ENCODE measurements around the gene USP10. TPM values are rescaled to one million over a fixed set of nuclear protein-coding genes. Genes with fewer than 3 reads are reported as not detected.

Gene USP10
- total RNA-seq, 1 experiment from 2014 or later: 50.4 TPM

GRCh38 chr16:84720177-84720579 lies 20.4 kb downstream of the USP10 start:
- no peaks in the 10 kb centered on the region for H3K9me3 ChIP-seq (ENCODE audit: low read length)
- no peak overlapping the region for H2AFZ ChIP-seq (ENCODE audit: low read length)
- no peak for DNase-seq
- TF ChIP-seq CTCF (conservative IDR thresholded peaks at IDR 0.05; ENCODE audit: low read depth, low read length): no peak
- TF ChIP-seq EZH2 (IDR thresholded peaks at IDR 0.05; ENCODE audit: low read length, unreplicated experiment): no peak
- TF ChIP-seq EZH2phosphoT487 (IDR thresholded peaks at IDR 0.05; ENCODE audit: borderline replicate concordance, low read length): no peak
- H3K4me3 ChIP-seq (ENCODE audit: low read length): no peak overlapping the region
- peaks cover 62% of the 10 kb centered on the region for H4K20me1 ChIP-seq (ENCODE audit: low read length)
- H3K36me3 ChIP-seq (ENCODE audit: low read depth, low read length): peaks cover 6% of the 10 kb centered on the region
- no peaks in the 10 kb centered on the region for H3K9me2 ChIP-seq (replicated peaks; ENCODE audit: low read length)
- H3K27me3 ChIP-seq (ENCODE audit: low read length): no peaks in the 10 kb centered on the region
- BruUV-seq (replicated peaks): no TSS peak
- ChIA-PET CTCF (no interaction called here), POLR2A (ENCODE audit: unreplicated experiment) (no interaction called here)
- H3K9ac ChIP-seq (ENCODE audit: low read length): no peak overlapping the region
- H3K4me1 ChIP-seq (ENCODE audit: insufficient read depth, low read length): no peaks in the 10 kb centered on the region
- H3K27ac ChIP-seq (ENCODE audit: low read length): no peak overlapping the region
- H3K4me2 ChIP-seq (ENCODE audit: low read length): no peak overlapping the region
- H3F3A ChIP-seq (ENCODE audit: low read length, unreplicated experiment): no peaks in the 10 kb centered on the region
- peaks cover 100% of the 10 kb centered on the region for H3K79me2 ChIP-seq (ENCODE audit: low read length)
- intact Hi-C loops (cut with micrococcal nuclease): no loop called here
- no peak for ATAC-seq

DNA sequence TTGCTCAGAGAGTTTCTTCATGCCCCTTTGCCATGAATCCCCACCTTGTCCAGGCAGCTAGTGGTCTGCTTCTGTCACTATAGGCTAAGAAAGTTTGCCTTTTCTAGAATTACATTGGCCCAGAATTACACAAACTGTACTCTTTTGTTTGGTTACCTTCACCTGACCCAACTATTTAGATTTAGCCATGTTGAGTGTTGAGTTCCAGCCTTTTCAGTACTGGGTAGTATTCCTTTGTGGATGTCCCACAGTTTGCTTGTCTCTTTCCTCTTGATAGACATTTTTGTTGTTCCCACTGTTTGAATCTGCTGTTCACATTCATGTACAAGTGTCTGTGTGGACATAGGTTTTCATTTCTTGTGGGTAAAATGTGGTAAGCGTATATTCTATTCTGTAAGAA lies 22.3 kb downstream of the USP10 start:
- ChIA-PET POLR2A (ENCODE audit: unreplicated experiment) (no interaction called here), CTCF (no interaction called here)
- Histone ChIP-seq H3K36me3 (ENCODE audit: low read depth, low read length) (peaks cover 6% of the 10 kb centered on the region), H3F3A (ENCODE audit: low read length, unreplicated experiment) (no peaks in the 10 kb centered on the region), H3K9me3 (ENCODE audit: low read length) (no peaks in the 10 kb centered on the region), H3K9me2 (replicated peaks; ENCODE audit: low read length) (no peaks in the 10 kb centered on the region), H3K27me3 (ENCODE audit: low read length) (no peaks in the 10 kb centered on the region), H3K27ac (ENCODE audit: low read length) (no peak overlapping the region), H4K20me1 (ENCODE audit: low read length) (peaks cover 53% of the 10 kb centered on the region), H3K4me1 (ENCODE audit: insufficient read depth, low read length) (peaks cover 6% of the 10 kb centered on the region), H2AFZ (ENCODE audit: low read length) (no peak overlapping the region), H3K4me3 (ENCODE audit: low read length) (no peak overlapping the region), H3K9ac (ENCODE audit: low read length) (no peak overlapping the region), H3K4me2 (ENCODE audit: low read length) (no peak overlapping the region), H3K79me2 (ENCODE audit: low read length) (peaks cover 100% of the 10 kb centered on the region)
- ATAC-seq (no peak), DNase-seq (no peak)
- no TSS peak for BruUV-seq (replicated peaks)
- intact Hi-C loops (cut with micrococcal nuclease): no loop called here
- TF ChIP-seq CTCF (conservative IDR thresholded peaks at IDR 0.05; ENCODE audit: low read depth, low read length) (no peak), EZH2phosphoT487 (IDR thresholded peaks at IDR 0.05; ENCODE audit: borderline replicate concordance, low read length) (no peak), EZH2 (IDR thresholded peaks at IDR 0.05; ENCODE audit: low read length, unreplicated experiment) (no peak)

DNA sequence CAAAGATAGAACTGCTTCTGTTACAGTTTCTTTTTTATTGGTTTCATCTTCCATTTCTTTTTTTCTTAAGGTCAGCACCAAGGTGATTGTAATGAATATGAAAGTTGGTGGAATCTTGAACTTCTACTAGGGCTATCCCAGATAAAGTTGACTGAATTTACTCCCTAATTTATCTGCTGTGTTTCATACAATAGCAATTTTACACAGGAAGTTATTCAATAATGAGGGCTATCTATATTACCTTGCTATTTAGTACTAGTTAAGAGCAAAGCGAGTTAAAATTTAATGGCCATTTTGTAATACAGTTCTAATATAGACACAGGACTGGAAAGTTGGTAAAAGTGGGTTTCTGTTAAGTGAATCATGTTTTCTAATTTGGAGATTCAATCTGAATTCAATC lies 24.1 kb downstream of the USP10 start:
- CTCF ChIA-PET: no interaction called here
- POLR2A ChIA-PET (ENCODE audit: unreplicated experiment): no interaction called here
- H3K4me3 ChIP-seq (ENCODE audit: low read length): no peak overlapping the region
- no peak overlapping the region for H3K9ac ChIP-seq (ENCODE audit: low read length)
- no peaks in the 10 kb centered on the region for H3K27me3 ChIP-seq (ENCODE audit: low read length)
- H3K79me2 ChIP-seq (ENCODE audit: low read length): peaks cover 100% of the 10 kb centered on the region
- H4K20me1 ChIP-seq (ENCODE audit: low read length): peaks cover 39% of the 10 kb centered on the region; the same call in 1 of the 2 replicates
- no peaks in the 10 kb centered on the region for H3K9me2 ChIP-seq (replicated peaks; ENCODE audit: low read length)
- intact Hi-C loops (cut with micrococcal nuclease): no loop called here
- H3K9me3 ChIP-seq (ENCODE audit: low read length): no peaks in the 10 kb centered on the region
- no peak for DNase-seq
- H3K36me3 ChIP-seq (ENCODE audit: low read depth, low read length): peaks cover 6% of the 10 kb centered on the region; the same call in 1 of the 2 replicates
- H3F3A ChIP-seq (ENCODE audit: low read length, unreplicated experiment): no peaks in the 10 kb centered on the region
- peaks cover 19% of the 10 kb centered on the region for H3K4me1 ChIP-seq (ENCODE audit: insufficient read depth, low read length)
- no peak for ATAC-seq
- H2AFZ ChIP-seq (ENCODE audit: low read length): no peak overlapping the region
- BruUV-seq (replicated peaks): no TSS peak
- TF ChIP-seq EZH2 (IDR thresholded peaks at IDR 0.05; ENCODE audit: low read length, unreplicated experiment): no peak
- TF ChIP-seq CTCF (conservative IDR thresholded peaks at IDR 0.05; ENCODE audit: low read depth, low read length): no peak
- TF ChIP-seq EZH2phosphoT487 (IDR thresholded peaks at IDR 0.05; ENCODE audit: borderline replicate concordance, low read length): no peak
- no peak overlapping the region for H3K27ac ChIP-seq (ENCODE audit: low read length)
- no peak overlapping the region for H3K4me2 ChIP-seq (ENCODE audit: low read length)

Data from PC-3 (cell line).